H1 (cell line): Measurements from ENCODE around the gene SLC4A8. TPM values are rescaled to one million over a fixed set of nuclear protein-coding genes. Genes with fewer than 3 reads are reported as not detected.

Source experiments
- CTCF ChIA-PET: fragments of 300-600 bp; sonication (Branson Sonifier 250); formaldehyde crosslinking; loops from one replicate; lab custom pipeline; 2021; ENCODE audit not compliant: partially characterized antibody; lab: Charles Lee
- POLR2A ChIA-PET: fragments of 300-600 bp; sonication (Branson Sonifier 250); formaldehyde crosslinking; loops from one replicate; lab custom pipeline; 2021; ENCODE audit warnings: inconsistent platforms; ENCODE audit not compliant: partially characterized antibody; lab: Charles Lee
- DNase-seq, 2 experiments: peaks; one replicate each; pipeline versions ENCODE4 v3.0.0 to v3.0.0-alpha.2; 2010 to 2022; ENCODE audit warnings: low spot score in 2 of 2, low read depth in 1 of 2, mixed read lengths in 1 of 2
- FAIRE-seq: peaks from 2 replicates; lab custom pipeline; 2011; peaks lifted over from hg19 to GRCh38; lab: Jason Lieb, UNC
- H2AFZ ChIP-seq: 2 replicates; pipeline ENCODE4 v1.8.1; 2012; ENCODE audit warnings: low read length, inconsistent platforms
- H2AK5ac ChIP-seq: 2 replicates; pipeline ENCODE4 v1.6.1; 2013; ENCODE audit warnings: low read depth, low read length
- H2BK120ac ChIP-seq: replicated peaks from 2 replicates; pipeline ENCODE3; 2013; ENCODE audit warnings: low read depth, low read length, inconsistent platforms
- H2BK12ac ChIP-seq: 2 replicates; pipeline ENCODE4 v1.6.1; 2013; ENCODE audit warnings: low read depth, low read length
- H2BK15ac ChIP-seq: 2 replicates; pipeline ENCODE4 v1.6.1; 2013; ENCODE audit warnings: low read length
- H2BK20ac ChIP-seq: 2 replicates; pipeline ENCODE4 v1.6.1; 2013; ENCODE audit warnings: low read length
- H2BK5ac ChIP-seq: 2 replicates; pipeline ENCODE4 v1.6.1; 2013; ENCODE audit warnings: low read depth, low read length
- H3K14ac ChIP-seq: 2 replicates; pipeline ENCODE4 v1.6.1; 2013; ENCODE audit warnings: inconsistent platforms; ENCODE audit not compliant: insufficient read length
- H3K18ac ChIP-seq: 2 replicates; pipeline ENCODE4 v1.6.1; 2013; ENCODE audit warnings: low read length; ENCODE audit errors: extremely low read depth
- H3K23ac ChIP-seq: 2 replicates; pipeline ENCODE4 v1.6.1; 2013; ENCODE audit warnings: inconsistent platforms; ENCODE audit not compliant: insufficient read length
- H3K23me2 ChIP-seq: 2 replicates; pipeline ENCODE4 v1.6.1; 2013; ENCODE audit warnings: low read depth, low read length
- H3K27ac ChIP-seq: 2 replicates; pipeline ENCODE4 v1.6.1; 2011; ENCODE audit warnings: low read depth, low read length, inconsistent platforms
- H3K27me3 ChIP-seq, 4 experiments: replicated peaks in 1 of 4; 1 replicate in 1 of 4; 2 replicates in 3 of 4; pipeline versions ENCODE4 v1.6.1 to v1.8.1; 2011 to 2013; ENCODE audit warnings: low read length in 3 of 4, mild to moderate bottlenecking in 3 of 4, inconsistent platforms in 2 of 4, mixed read lengths in 2 of 4, moderate library complexity in 1 of 4; ENCODE audit not compliant: control insufficient read depth in 3 of 4, insufficient read depth in 3 of 4; ENCODE audit errors: extremely low read depth in 1 of 4
- H3K36me3 ChIP-seq, 4 experiments: 2 replicates each; pipeline versions ENCODE4 v1.6.1 to v1.8.1; 2011 to 2013; ENCODE audit warnings: mild to moderate bottlenecking in 4 of 4, low read length in 3 of 4, moderate library complexity in 2 of 4, control low read depth in 1 of 4, inconsistent platforms in 1 of 4; ENCODE audit not compliant: insufficient read depth in 4 of 4, control insufficient read depth in 2 of 4
- H3K4ac ChIP-seq: replicated peaks from 2 replicates; pipeline ENCODE3; 2013; ENCODE audit warnings: low read length, low read depth, mixed read lengths, inconsistent platforms; ENCODE audit not compliant: insufficient read length
- H3K4me1 ChIP-seq, 4 experiments: replicated peaks in 1 of 4; 1 replicate in 1 of 4; 2 replicates in 3 of 4; pipeline versions ENCODE4 v1.6.1 to v1.8.1; 2011 to 2013; ENCODE audit warnings: low read length in 3 of 4, inconsistent platforms in 2 of 4, mixed read lengths in 1 of 4; ENCODE audit not compliant: insufficient read depth in 4 of 4, control insufficient read depth in 3 of 4
- H3K4me2 ChIP-seq, 2 experiments: 2 replicates each; pipeline versions ENCODE4 v1.6.1 to v1.8.1; 2011 to 2013; ENCODE audit warnings: low read depth in 2 of 2, low read length in 2 of 2, control low read depth in 1 of 2, inconsistent platforms in 1 of 2, mild to moderate bottlenecking in 1 of 2; ENCODE audit not compliant: insufficient read depth in 1 of 2
- H3K4me3 ChIP-seq, 4 experiments: fragments of 200-600, 300-600 bp in 1 of 4; sonication (generic), shearing (Covaris generic), sonication (Bioruptor Twin) in 1 of 4; 2 replicates each; pipeline versions ENCODE4 v1.5.1 to v1.8.1; 2011 to 2016; ENCODE audit warnings: low read length in 4 of 4, low read depth in 3 of 4, control low read depth in 2 of 4, inconsistent platforms in 2 of 4, mild to moderate bottlenecking in 2 of 4, mixed read lengths in 1 of 4, moderate library complexity in 1 of 4; ENCODE audit not compliant: insufficient read depth in 2 of 4; ENCODE audit errors: extremely low read depth in 1 of 4
- H3K56ac ChIP-seq: replicated peaks from 2 replicates; pipeline ENCODE3; 2013; ENCODE audit warnings: low read depth, mild to moderate bottlenecking, mixed read lengths, low read length, inconsistent platforms; ENCODE audit not compliant: insufficient read length
- H3K79me1 ChIP-seq: 2 replicates; pipeline ENCODE4 v1.6.1; 2013; ENCODE audit warnings: low read depth, low read length, control low read depth
- H3K79me2 ChIP-seq, 2 experiments: 2 replicates each; pipeline versions ENCODE4 v1.6.1 to v1.8.1; 2012 to 2013; ENCODE audit warnings: low read length in 2 of 2, mild to moderate bottlenecking in 2 of 2, inconsistent platforms in 1 of 2; ENCODE audit not compliant: insufficient read depth in 2 of 2, control insufficient read depth in 1 of 2
- H3K9ac ChIP-seq, 4 experiments: replicated peaks in 1 of 4; 1 replicate in 1 of 4; 2 replicates in 3 of 4; pipeline versions ENCODE4 v1.6.1 to v1.8.1; 2011 to 2013; ENCODE audit warnings: low read depth in 3 of 4, low read length in 3 of 4, control low read depth in 2 of 4, mild to moderate bottlenecking in 2 of 4, moderate library complexity in 2 of 4, inconsistent platforms in 1 of 4; ENCODE audit errors: extremely low read depth in 1 of 4
- H3K9me3 ChIP-seq, 2 experiments: 2 replicates each; pipeline versions ENCODE4 v1.6.1 to v1.8.1; 2012 to 2013; ENCODE audit warnings: mild to moderate bottlenecking in 2 of 2, moderate library complexity in 2 of 2, control low read depth in 1 of 2, inconsistent platforms in 1 of 2, low read depth in 1 of 2, low read length in 1 of 2, mixed read lengths in 1 of 2; ENCODE audit not compliant: insufficient read depth in 2 of 2
- H4K20me1 ChIP-seq, 2 experiments: replicated peaks in 1 of 2; 2 replicates each; pipeline versions ENCODE3 to v1.8.1; 2011 to 2013; ENCODE audit warnings: inconsistent platforms in 2 of 2, low read length in 2 of 2, mild to moderate bottlenecking in 1 of 2; ENCODE audit not compliant: insufficient read depth in 2 of 2, control insufficient read depth in 1 of 2
- H4K5ac ChIP-seq: 2 replicates; pipeline ENCODE4 v1.6.1; 2013; ENCODE audit warnings: low read length, low read depth, mixed read lengths, inconsistent platforms; ENCODE audit not compliant: insufficient read length
- H4K8ac ChIP-seq: 2 replicates; pipeline ENCODE4 v1.8.0; 2013; ENCODE audit warnings: mild to moderate bottlenecking, moderate library complexity, low read length, inconsistent platforms; ENCODE audit not compliant: insufficient read depth; ENCODE audit errors: extremely low read depth
- H4K91ac ChIP-seq: replicated peaks from 2 replicates; pipeline ENCODE3; 2013; ENCODE audit warnings: low read length, mixed read lengths, inconsistent platforms; ENCODE audit not compliant: insufficient read length
- BRCA1 ChIP-seq: IDR thresholded peaks from 2 replicates; pipeline ENCODE4 v1.6.1; 2012; ENCODE audit warnings: low read depth, low read length, improper control_type of control experiment
- EZH2 ChIP-seq: fragments of 200-600 bp; sonication (generic); IDR thresholded peaks from 2 replicates; pipeline ENCODE4 v1.7.1; 2012; ENCODE audit warnings: low read depth, mild to moderate bottlenecking, moderate library complexity, low read length, inconsistent platforms; ENCODE audit not compliant: severe bottlenecking
- JUN ChIP-seq: IDR thresholded peaks from 2 replicates; pipeline ENCODE4 v1.6.1; 2011; ENCODE audit warnings: low read depth, mild to moderate bottlenecking, improper control_type of control experiment, low read length
- MAX ChIP-seq: IDR thresholded peaks from 2 replicates; pipeline ENCODE4 v1.6.1; 2012; ENCODE audit warnings: inconsistent platforms
- PHF8 ChIP-seq: fragments of 200-600 bp; sonication (generic); conservative IDR thresholded peaks from 2 replicates; pipeline ENCODE4 v1.7.1; 2012; ENCODE audit warnings: low read depth, mild to moderate bottlenecking, inconsistent platforms, low read length, moderate library complexity
- POLR2A ChIP-seq, 2 experiments: IDR thresholded peaks; 1 replicate in 1 of 2; 2 replicates in 1 of 2; pipeline ENCODE4 v1.6.1; 2011; ENCODE audit warnings: low read depth in 2 of 2, low read length in 2 of 2, mild to moderate bottlenecking in 2 of 2; ENCODE audit errors: control extremely low read depth in 1 of 2
- POU5F1 ChIP-seq: IDR thresholded peaks from 2 replicates; pipeline ENCODE4 v1.6.1; 2011; ENCODE audit warnings: low read depth, mild to moderate bottlenecking, low read length, moderate library complexity
- RXRA ChIP-seq: IDR thresholded peaks from 2 replicates; pipeline ENCODE4 v1.6.1; 2011; ENCODE audit warnings: low read depth, mild to moderate bottlenecking, low read length, moderate library complexity; ENCODE audit not compliant: insufficient read depth
- SP4 ChIP-seq: IDR thresholded peaks from 2 replicates; pipeline ENCODE4 v1.6.1; 2012; ENCODE audit warnings: low read length, inconsistent platforms
- YY1 ChIP-seq: IDR thresholded peaks from 2 replicates; pipeline ENCODE4 v1.6.1; 2011; ENCODE audit warnings: low read depth, mild to moderate bottlenecking, low read length
- WGBS, 2 experiments: shearing (Covaris generic) in 1 of 2; methylation state at CpG; one replicate each; pipeline versions ENCODE4 v1.1.6 to v1.1.7; 2013 to 2015; ENCODE audit warnings: low lambda C conversion rate in 2 of 2, mixed read lengths in 2 of 2, inconsistent platforms in 1 of 2, low coverage in 1 of 2, missing lambda C conversion rate in 1 of 2; ENCODE audit not compliant: insufficient replicate concordance in 2 of 2, insufficient coverage in 1 of 2, insufficient read length in 1 of 2; ENCODE audit errors: extremely low coverage in 1 of 2, missing lambda C conversion rate in 1 of 2; 5-methylcytosine and 5-hydroxymethylcytosine counted together
- polyA plus RNA-seq, 7 experiments: library from polyadenylated mRNA; depleted of rRNA in 3 of 7; stranded (reverse) in 5 of 7; unstranded in 2 of 7; fragments of >200 nt in 5 of 7; fragments of 200-250 nt in 2 of 7; gene quantifications; 1 replicate in 5 of 7; 2 replicates in 1 of 7; 4 replicates in 1 of 7; pipeline versions ENCODE4 v1.2.1 to v1.2.3, GENCODE V29; 2011 to 2013; ENCODE audit warnings: missing spikeins in 2 of 7, mixed read lengths in 2 of 7
- total RNA-seq: library from RNA; stranded (reverse); fragmentation: NEBNext Ultra II Directional; extraction: Animal tissue kit (Norgen Biotek cat#: 25700); gene quantifications from 2 replicates; pipeline ENCODE4 v1.2.1, GENCODE V29; 2021

Gene SLC4A8
- total and polyA plus RNA-seq, 2 of the 8 experiments (the other 6 are each of a cell fraction or from before 2014, with no cell fraction given): 11.2 to 13.4 TPM

- no peaks in the 10 kb centered on the region for H3K27me3 ChIP-seq
- no peak overlapping the region for H2BK5ac ChIP-seq
- TF ChIP-seq MAX: no peak
- no peak for TF ChIP-seq POU5F1
- TF ChIP-seq YY1: no peak
- no peak for TF ChIP-seq JUN
- TF ChIP-seq SP4: no peak
- no peak for TF ChIP-seq BRCA1
- no peak for TF ChIP-seq PHF8
- TF ChIP-seq RXRA: no peak
- no peak for TF ChIP-seq EZH2
- no peak for TF ChIP-seq POLR2A (IDR thresholded peaks at IDR 0.05; ENCODE audit: control extremely low read depth in 1 of 2, low read depth in 2 of 2, low read length in 2 of 2)
- no peaks in the 10 kb centered on the region for H3K79me2 ChIP-seq
- H2AK5ac ChIP-seq: no peak overlapping the region
- H2BK15ac ChIP-seq: no peak overlapping the region
- no peak overlapping the region for H3K27ac ChIP-seq
- no peak overlapping the region for H3K56ac ChIP-seq
- H3K9me3 ChIP-seq: no peaks in the 10 kb centered on the region
- H3K18ac ChIP-seq: no peak overlapping the region
- no peak for DNase-seq
- no peak overlapping the region for H3K4me3 ChIP-seq
- H3K23me2 ChIP-seq: no peaks in the 10 kb centered on the region
- no peak overlapping the region for H3K4me2 ChIP-seq
- H3K79me1 ChIP-seq: no peaks in the 10 kb centered on the region
- ChIA-PET POLR2A (interaction anchor here (1.3 kb wide), 1 partner anchor 13 kb away, joined by 4 read pairs; the partner anchor contains the start of gene GALNT6), CTCF (interaction anchor here (1.6 kb wide), 1 partner anchor 53 kb away, joined by 3 read pairs; no protein-coding TSS in a partner anchor)
- no peak overlapping the region for H3K9ac ChIP-seq
- no peak overlapping the region for H4K91ac ChIP-seq
- H2BK12ac ChIP-seq: no peak overlapping the region
- no peak overlapping the region for H2AFZ ChIP-seq
- H2BK120ac ChIP-seq: no peak overlapping the region
- H3K23ac ChIP-seq: no peak overlapping the region
- H3K4me1 ChIP-seq: no peaks in the 10 kb centered on the region; a peak in 2 of 7 replicates
- no peak overlapping the region for H3K14ac ChIP-seq
- H3K4ac ChIP-seq: no peak overlapping the region
- no peak for FAIRE-seq
- H4K5ac ChIP-seq: no peak overlapping the region
- WGBS, 2 experiments: 87% methylated on average over 3 of the region's 3 CpGs; no CpG with 5 or more reads in 1 of the 2 experiments
- H2BK20ac ChIP-seq: no peak overlapping the region
- no peaks in the 10 kb centered on the region for H3K36me3 ChIP-seq
- no peak overlapping the region for H4K8ac ChIP-seq
- H4K20me1 ChIP-seq: no peaks in the 10 kb centered on the region
These were observed 20.0 kb upstream of the SLC4A8 start for GRCh38 chr12:51404627-51405026.
